Endothelial cell of umbilical vein (primary cell): ENCODE data around the gene MYLIP.

Experiments
- CTCF ChIP-seq, 2 donors: IDR thresholded peaks; 1 replicate in 1 of 2; 2 replicates in 1 of 2; pipeline ENCODE4 v1.5.1; 2011; ENCODE audit warnings: low read length in 2 of 2, mild to moderate bottlenecking in 2 of 2, moderate library complexity in 2 of 2, control low read depth in 1 of 2, inconsistent platforms in 1 of 2, low read depth in 1 of 2; ENCODE audit not compliant: insufficient read depth in 1 of 2; ENCODE audit errors: extremely low read depth in 1 of 2
- EZH2 ChIP-seq: IDR thresholded peaks from 2 replicates; pipeline ENCODE4 v1.6.1; 2012; ENCODE audit warnings: borderline replicate concordance, low read depth, mild to moderate bottlenecking, moderate library complexity, low read length, inconsistent platforms; ENCODE audit not compliant: severe bottlenecking
- FOS ChIP-seq: IDR thresholded peaks from 2 replicates; pipeline ENCODE4 v1.6.1; 2011; ENCODE audit warnings: mild to moderate bottlenecking, low read length, moderate library complexity, borderline replicate concordance; ENCODE audit not compliant: insufficient read depth
- GATA2 ChIP-seq: IDR thresholded peaks from 2 replicates; pipeline ENCODE4 v1.7.0; 2011; ENCODE audit warnings: low read depth, mild to moderate bottlenecking, moderate library complexity, mixed read lengths, low read length; ENCODE audit not compliant: insufficient read length, insufficient read depth
- JUN ChIP-seq: IDR thresholded peaks from 2 replicates; pipeline ENCODE4 v1.6.1; 2011; ENCODE audit warnings: borderline replicate concordance, low read depth; ENCODE audit not compliant: insufficient read length, insufficient read depth
- MAX ChIP-seq: IDR thresholded peaks from 2 replicates; pipeline ENCODE4 v1.6.1; 2011; ENCODE audit not compliant: insufficient read depth, insufficient read length
- MYC ChIP-seq: IDR thresholded peaks from one replicate; pipeline ENCODE4 v1.6.1; 2011; ENCODE audit warnings: mild to moderate bottlenecking, low read depth, low read length
- POLR2A ChIP-seq: IDR thresholded peaks from 2 replicates; pipeline ENCODE4 v1.6.1; 2012; ENCODE audit warnings: low read depth, mild to moderate bottlenecking, control low read depth, low read length
- POLR2AphosphoS5 ChIP-seq: IDR thresholded peaks from 2 replicates; pipeline ENCODE4 v1.6.1; 2012; ENCODE audit warnings: low read depth, mild to moderate bottlenecking, control low read depth, low read length, moderate library complexity; ENCODE audit not compliant: insufficient read depth

GRCh38 chr6:16168121-16168520 lies 39.2 kb downstream of the MYLIP start:
- TF ChIP-seq CTCF (IDR thresholded peaks at IDR 0.05; ENCODE audit: extremely low read depth in 1 of 2, insufficient read depth in 1 of 2, low read depth in 1 of 2, low read length in 2 of 2) (no peak), JUN (no peak), POLR2A (no peak), MYC (no peak), MAX (no peak), EZH2 (no peak), POLR2AphosphoS5 (no peak), GATA2 (no peak), FOS (no peak)
